ENCODE results near the gene TRERF1. TPM values are rescaled to one million over a fixed set of nuclear protein-coding genes. Genes with fewer than 3 reads are reported as not detected.
"Not testable (repeated sequence)": the region's sequence is repeated elsewhere in the genome, so short reads cannot be mapped to it uniquely, and the experiment has no call there.

TRERF1 gene
- total RNA-seq, 2 donors from 2014 or later, result 3.8 to 28.2 TPM

- H3K9me3 Mint-ChIP-seq, result no peaks in the 10 kb centered on the region
- peaks cover 7 to 14% of the 10 kb centered on the region in 2 donors for H3K36me3 Mint-ChIP-seq
- DNase-seq (ENCODE audit: low spot score in 2 of 2), result peak; percentile 88 to 89
- peak within 1 kb of the TSS; percentile 94 to 99 for H3K27ac Mint-ChIP-seq
- peak; percentile 99 to 100 for ATAC-seq
Observed at GRCh38 chr6:42217519-42218367, 234.0 kb downstream of the TRERF1 start, which contains the start of gene MRPS10. Gene MRPS10 (minus strand): TSS chr6:42217861. CDS start chr6:42217849, 12 bp downstream.

DNA sequence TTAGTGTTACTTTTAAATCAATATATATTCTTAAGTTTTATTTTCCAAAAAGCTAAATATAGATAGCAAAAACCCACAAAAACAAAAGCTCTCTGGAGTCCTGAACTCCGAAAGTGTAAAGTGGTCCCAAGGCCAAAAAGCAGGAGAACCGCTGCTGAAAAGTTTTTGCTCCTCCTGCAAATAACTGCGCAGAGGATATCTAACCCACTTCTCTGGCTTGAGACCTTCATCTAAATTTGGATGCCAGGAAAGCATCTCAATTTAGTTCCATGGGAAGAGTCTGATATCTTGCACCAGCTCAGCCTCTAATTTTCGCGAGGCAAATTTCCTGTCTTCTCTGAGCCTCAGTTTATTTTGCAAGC, 234.6 kb downstream of the TRERF1 start:
- ATAC-seq (no peak), DNase-seq (ENCODE audit: low spot score in 2 of 2) (no peak)
- Mint-ChIP-seq H3K27ac (peak overlapping the region; percentile 94 to 99), H3K36me3 (peaks cover 11 to 14% of the 10 kb centered on the region in 2 donors), H3K9me3 (no peaks in the 10 kb centered on the region)

GRCh38 chr6:42216495-42216894, 235.2 kb downstream of the TRERF1 start:
- H3K36me3 Mint-ChIP-seq, result peaks cover 11 to 14% of the 10 kb centered on the region in 2 donors
- ATAC-seq; DNase-seq (ENCODE audit: low spot score in 2 of 2); H3K9me3 Mint-ChIP-seq: not testable (repeated sequence)
- peak overlapping the region; percentile 39 to 82 for H3K27ac Mint-ChIP-seq

DNA sequence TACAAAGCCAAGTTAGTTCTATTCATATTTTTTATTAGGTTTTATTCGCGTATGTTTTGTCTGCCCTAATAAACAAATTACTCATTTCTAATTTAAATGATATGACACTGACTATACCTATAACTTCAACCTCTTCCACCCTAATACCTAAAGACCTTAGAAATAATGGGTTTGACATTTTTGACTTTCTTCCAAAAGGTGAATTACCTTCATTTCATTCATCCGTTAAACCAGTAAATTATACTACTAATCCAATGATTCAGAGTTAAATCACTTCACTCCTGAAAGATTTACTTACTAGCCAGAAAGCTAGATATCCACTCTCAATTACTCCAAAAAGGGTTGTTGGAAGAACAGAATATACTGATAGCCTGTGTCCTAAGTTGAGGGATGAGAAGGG, 239.3 kb downstream of the TRERF1 start:
- no peak overlapping the region for H3K27ac Mint-ChIP-seq
- H3K9me3 Mint-ChIP-seq, result no peaks in the 10 kb centered on the region
- peaks cover 9 to 12% of the 10 kb centered on the region in 2 donors for H3K36me3 Mint-ChIP-seq
- no peak for ATAC-seq
- DNase-seq (ENCODE audit: low spot score in 2 of 2), result no peak

- ATAC-seq (no peak), DNase-seq (ENCODE audit: low spot score in 2 of 2) (no peak)
- H3K27ac Mint-ChIP-seq, result no peak overlapping the region
- H3K36me3 Mint-ChIP-seq, result peaks cover 7 to 10% of the 10 kb centered on the region in 2 donors
- H3K9me3 Mint-ChIP-seq, result no peaks in the 10 kb centered on the region
Observed at GRCh38 chr6:42211726-42212125, 240.0 kb downstream of the TRERF1 start.

- Mint-ChIP-seq H3K9me3 (no peaks in the 10 kb centered on the region), H3K36me3 (peaks cover 10% of the 10 kb centered on the region in 2 donors), H3K27ac (no peak overlapping the region)
- ATAC-seq (no peak), DNase-seq (ENCODE audit: low spot score in 2 of 2) (no peak)
Observed at GRCh38 chr6:42210551-42210950, 241.2 kb downstream of the TRERF1 start.

DNA sequence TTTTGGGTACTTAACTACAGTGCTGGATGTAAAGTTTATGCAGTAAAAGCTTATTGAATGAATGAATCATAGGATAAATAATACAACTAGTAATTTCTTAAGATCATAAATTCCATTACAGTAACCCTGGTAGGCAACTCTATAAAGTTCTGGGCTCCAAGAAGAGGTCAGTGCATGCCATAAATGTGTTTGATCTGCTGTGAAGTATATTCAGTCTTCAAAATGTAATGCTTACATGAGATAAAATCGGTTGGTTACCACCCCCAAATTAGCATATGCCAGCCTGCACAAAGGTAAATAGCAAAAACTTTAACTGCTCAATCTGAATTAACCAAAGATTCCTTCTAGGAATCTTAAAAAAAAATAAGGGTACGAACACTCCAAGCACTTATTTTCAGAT, 244.2 kb downstream of the TRERF1 start:
- not testable (repeated sequence) for H3K36me3 Mint-ChIP-seq; H3K27ac Mint-ChIP-seq; DNase-seq (ENCODE audit: low spot score in 2 of 2); H3K9me3 Mint-ChIP-seq; ATAC-seq

GRCh38 chr6:42204768-42205282, 246.9 kb downstream of the TRERF1 start:
- ATAC-seq (no peak), DNase-seq (ENCODE audit: low spot score in 2 of 2) (no peak)
- Mint-ChIP-seq H3K9me3 (peaks cover 4 to 8% of the 10 kb centered on the region in 2 donors), H3K36me3 (peaks cover 11 to 16% of the 10 kb centered on the region in 2 donors), H3K27ac (no peak overlapping the region)

GRCh38 chr6:42203183-42203582, 248.5 kb downstream of the TRERF1 start:
- no peak for DNase-seq (ENCODE audit: low spot score in 2 of 2)
- Mint-ChIP-seq H3K36me3 (peaks cover 7 to 17% of the 10 kb centered on the region in 2 donors), H3K27ac (no peak overlapping the region), H3K9me3 (peaks cover 4 to 8% of the 10 kb centered on the region in 2 donors)
- ATAC-seq, result no peak

DNA sequence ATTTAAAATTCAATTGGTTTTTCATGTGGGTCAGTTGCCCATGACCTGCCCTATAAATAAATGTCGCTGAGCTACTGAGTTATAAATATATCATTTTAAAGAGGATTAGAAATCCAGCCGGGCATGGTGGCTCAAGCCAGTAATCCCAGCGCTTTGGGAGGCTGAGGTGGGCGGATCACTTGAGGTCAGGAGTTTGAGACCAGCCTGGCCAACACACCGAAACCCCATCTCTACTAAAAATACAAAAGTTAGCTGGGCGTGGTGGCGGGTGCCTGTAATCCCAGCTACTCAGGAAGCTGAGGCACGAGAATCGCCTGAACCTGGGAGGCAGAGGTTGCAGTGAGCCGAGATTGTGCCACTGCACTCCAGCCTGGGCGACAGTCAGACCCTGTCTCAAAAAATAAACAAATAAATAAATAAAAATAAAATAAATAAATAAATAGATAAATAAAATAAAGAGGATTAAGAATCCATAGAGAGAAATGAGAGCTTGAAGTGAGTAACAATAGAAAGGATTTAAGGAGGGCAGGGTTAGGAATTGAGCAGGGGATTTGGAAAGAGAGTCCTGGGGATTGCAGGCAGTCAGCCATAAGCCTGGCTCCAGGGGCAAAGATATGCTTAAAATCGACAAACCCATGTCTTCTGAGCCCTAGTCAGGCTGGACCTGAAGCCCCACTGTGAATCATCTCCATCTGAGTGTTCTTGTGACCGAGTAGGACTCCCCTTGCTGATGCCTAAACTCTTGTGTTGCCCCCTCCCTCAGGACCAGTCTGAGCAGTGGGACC, 249.4 kb downstream of the TRERF1 start:
- not testable (repeated sequence) for H3K27ac Mint-ChIP-seq; DNase-seq (ENCODE audit: low spot score in 2 of 2); ATAC-seq; H3K9me3 Mint-ChIP-seq
- peaks cover 6 to 17% of the 10 kb centered on the region in 2 donors for H3K36me3 Mint-ChIP-seq

DNA sequence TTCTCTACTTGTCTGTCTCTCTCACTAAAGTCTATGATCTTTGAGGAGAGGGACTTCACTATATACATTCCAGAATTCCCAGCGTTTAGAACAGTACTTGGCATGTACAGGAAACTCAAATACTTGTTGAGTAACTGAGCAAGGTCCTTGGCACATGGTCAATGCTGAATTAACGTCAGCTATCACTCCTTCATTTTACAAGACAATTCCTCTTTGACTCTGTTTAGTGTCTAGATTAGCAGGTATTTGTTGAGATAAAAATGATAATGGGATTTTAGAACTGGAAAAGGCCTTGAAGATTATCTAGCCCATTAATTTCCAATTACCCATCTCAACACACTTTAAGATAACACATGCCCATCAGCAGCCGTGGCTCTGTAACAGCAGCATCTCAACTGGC, 250.3 kb downstream of the TRERF1 start:
- DNase-seq (ENCODE audit: low spot score in 2 of 2), result no peak

GRCh38 chr6:42200035-42200434, 251.7 kb downstream of the TRERF1 start:
- Mint-ChIP-seq H3K27ac (no peak overlapping the region), H3K36me3 (peaks cover 6 to 11% of the 10 kb centered on the region in 2 donors), H3K9me3 (peaks cover 4 to 8% of the 10 kb centered on the region in 2 donors)
- ATAC-seq (no peak), DNase-seq (ENCODE audit: low spot score in 2 of 2) (no peak)

More for the DNA sequence above, 250.3 kb downstream of the TRERF1 start:
- ATAC-seq, result no peak
- H3K36me3 Mint-ChIP-seq, result peaks cover 6 to 17% of the 10 kb centered on the region in 2 donors
- H3K9me3 Mint-ChIP-seq, result peaks cover 4 to 8% of the 10 kb centered on the region in 2 donors
- H3K27ac Mint-ChIP-seq, result no peak overlapping the region

- Mint-ChIP-seq H3K36me3 (peaks cover 6 to 11% of the 10 kb centered on the region in 2 donors), H3K9me3 (peaks cover 4 to 8% of the 10 kb centered on the region in 2 donors), H3K27ac (peak overlapping the region in 1 of 2 donors; percentile 45)
- ATAC-seq (no peak), DNase-seq (ENCODE audit: low spot score in 2 of 2) (no peak)
Observed at GRCh38 chr6:42199106-42199981, 252.4 kb downstream of the TRERF1 start.

DNA sequence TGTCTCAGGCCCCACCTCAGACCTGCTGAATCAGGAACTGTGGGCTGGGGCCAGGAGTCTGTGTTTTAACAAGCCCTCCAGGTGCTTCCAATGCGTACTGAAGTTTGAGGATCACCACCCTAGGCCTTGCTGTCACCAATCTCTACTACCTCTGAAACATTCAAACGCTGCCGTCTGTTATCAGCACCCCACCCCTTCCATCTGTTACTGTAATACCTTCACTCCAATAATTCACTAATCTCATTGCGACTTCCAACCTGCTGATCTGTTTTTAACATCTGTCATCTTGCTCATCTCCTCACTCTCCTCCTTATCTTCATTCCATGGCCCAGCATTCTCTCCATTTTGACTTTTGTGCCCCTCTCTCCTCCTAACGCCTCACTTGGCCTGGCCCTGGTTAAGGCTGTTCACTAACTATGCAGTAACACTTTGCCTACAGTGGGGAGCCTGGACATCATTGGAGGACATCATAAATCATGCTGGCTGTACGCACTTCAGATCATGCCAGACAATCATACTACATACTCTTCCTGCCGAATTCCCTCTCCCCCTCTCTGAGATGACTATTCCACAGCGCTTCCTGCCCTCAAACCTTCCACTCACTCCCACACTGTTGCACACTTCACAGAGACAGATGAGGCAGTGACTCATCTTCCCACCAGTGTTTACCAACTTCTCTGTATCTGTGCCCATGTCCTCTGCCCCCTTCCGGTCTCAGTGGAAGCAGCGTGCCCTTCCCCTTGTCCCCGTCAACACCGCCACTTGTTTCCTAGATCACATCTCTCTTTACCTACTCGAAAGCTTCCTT, 254.0 kb downstream of the TRERF1 start:
- H3K36me3 Mint-ChIP-seq, result peaks cover 6 to 11% of the 10 kb centered on the region in 2 donors
- DNase-seq (ENCODE audit: low spot score in 2 of 2) (no peak), ATAC-seq (peak; percentile 46 to 80)
- peaks cover 4 to 8% of the 10 kb centered on the region in 2 donors for H3K9me3 Mint-ChIP-seq
- no peak overlapping the region for H3K27ac Mint-ChIP-seq

- no peak overlapping the region for H3K27ac Mint-ChIP-seq
- peaks cover 6 to 7% of the 10 kb centered on the region in 2 donors for H3K36me3 Mint-ChIP-seq
- peaks cover 4 to 5% of the 10 kb centered on the region in 2 donors for H3K9me3 Mint-ChIP-seq
- ATAC-seq (no peak), DNase-seq (ENCODE audit: low spot score in 2 of 2) (no peak)
Observed at GRCh38 chr6:42195415-42195814, 256.3 kb downstream of the TRERF1 start.
